Measurements from ENCODE around the gene CXCL17. TPM values are rescaled to one million over a fixed set of nuclear protein-coding genes. Genes with fewer than 3 reads are reported as not detected.
"Not testable (repeated sequence)": the region's sequence is repeated elsewhere in the genome, so short reads cannot be mapped to it uniquely, and the experiment has no call there.

The CXCL17 gene
- total RNA-seq, 3 donors from 2014 or later, result not detected

- TF ChIP-seq CTCF (IDR thresholded peaks at IDR 0.05), result peak; percentile 55
- no peaks in the 10 kb centered on the region for H3K36me3 ChIP-seq (ENCODE audit: low read depth)
- peak; percentile 67 to 94 (median 79) for DNase-seq
- intact Hi-C loops (cut with DNase I, micrococcal nuclease), result loop anchor here in 1 of 2 donors (2.0 kb wide), 1 partner anchor 78 kb away; the partner anchor contains the start of gene CEACAM1
- peaks cover 18% of the 10 kb centered on the region for H3K4me1 ChIP-seq (ENCODE audit: low read depth)
- no peak overlapping the region for H3K4me3 ChIP-seq
- H3K9me3 ChIP-seq, result no peaks in the 10 kb centered on the region
- peak; percentile 99 for ATAC-seq
These were observed 7.7 kb upstream of the CXCL17 start for GRCh38 chr19:42450314-42450934.

- ATAC-seq; DNase-seq; H3K36me3 ChIP-seq (ENCODE audit: low read depth); H3K9me3 ChIP-seq; H3K4me3 ChIP-seq: not testable (repeated sequence)
- H3K4me1 ChIP-seq (ENCODE audit: low read depth), result peaks cover 25% of the 10 kb centered on the region
- intact Hi-C loops (cut with DNase I, micrococcal nuclease), result loop anchor here in 1 of 2 donors (10.0 kb wide), 1 partner anchor 86 kb away; no protein-coding TSS in a partner anchor
These were observed 5.6 kb upstream of the CXCL17 start for GRCh38 chr19:42448306-42448705.

GRCh38 chr19:42445948-42446347 lies 3.2 kb upstream of the CXCL17 start:
- no peaks in the 10 kb centered on the region for H3K9me3 ChIP-seq
- intact Hi-C loops (cut with DNase I, micrococcal nuclease), result loop anchor here in 1 of 2 donors (10.0 kb wide), 1 partner anchor 89 kb away; no protein-coding TSS in a partner anchor
- DNase-seq, result no peak
- no peak overlapping the region for H3K4me3 ChIP-seq
- H3K36me3 ChIP-seq (ENCODE audit: low read depth), result no peaks in the 10 kb centered on the region
- TF ChIP-seq CTCF (IDR thresholded peaks at IDR 0.05), result no peak
- H3K4me1 ChIP-seq (ENCODE audit: low read depth), result peaks cover 28% of the 10 kb centered on the region
- ATAC-seq, result no peak

GRCh38 chr19:42443944-42444398 lies 1.2 kb upstream of the CXCL17 start:
- ATAC-seq (peak; percentile 78), DNase-seq (peak in 1 of 3 donors; percentile 44)
- intact Hi-C loops (cut with DNase I, micrococcal nuclease), result loop anchor here in 1 of 2 donors (10.0 kb wide), 1 partner anchor 91 kb away; no protein-coding TSS in a partner anchor
- Histone ChIP-seq H3K4me1 (ENCODE audit: low read depth) (peaks cover 19% of the 10 kb centered on the region), H3K4me3 (no peak overlapping the region), H3K36me3 (ENCODE audit: low read depth) (no peaks in the 10 kb centered on the region), H3K9me3 (no peaks in the 10 kb centered on the region)
- TF ChIP-seq CTCF (IDR thresholded peaks at IDR 0.05), result no peak

GRCh38 chr19:42441049-42441445 lies 1.7 kb downstream of the CXCL17 start:
- Histone ChIP-seq H3K36me3 (ENCODE audit: low read depth) (no peaks in the 10 kb centered on the region), H3K9me3 (no peaks in the 10 kb centered on the region), H3K4me1 (ENCODE audit: low read depth) (peaks cover 12% of the 10 kb centered on the region), H3K4me3 (no peak overlapping the region)
- peak; percentile 39 for ATAC-seq
- no peak for TF ChIP-seq CTCF (IDR thresholded peaks at IDR 0.05)
- intact Hi-C loops (cut with DNase I, micrococcal nuclease), result loop anchor here in 1 of 2 donors (10.0 kb wide), 1 partner anchor 94 kb away; no protein-coding TSS in a partner anchor
- DNase-seq, result no peak

- peak; percentile 86 for TF ChIP-seq CTCF (IDR thresholded peaks at IDR 0.05)
- intact Hi-C loops (cut with DNase I, micrococcal nuclease), result loop anchor here in 1 of 2 donors (10.0 kb wide), 1 partner anchor 94 kb away; no protein-coding TSS in a partner anchor
- DNase-seq (peak; percentile 81 to 89 (median 88)), ATAC-seq (peak; percentile 76)
- Histone ChIP-seq H3K36me3 (ENCODE audit: low read depth) (no peaks in the 10 kb centered on the region), H3K4me3 (no peak overlapping the region), H3K9me3 (no peaks in the 10 kb centered on the region), H3K4me1 (ENCODE audit: low read depth) (peaks cover 12% of the 10 kb centered on the region)
These were observed 2.2 kb downstream of the CXCL17 start for GRCh38 chr19:42440357-42441048.
